Mammary epithelial cell (primary cell): Measurements from ENCODE around the gene ZFYVE26.
"Not testable (repeated sequence)": the region's sequence is repeated elsewhere in the genome, so short reads cannot be mapped to it uniquely, and the experiment has no call there.

Experiments
- EZH2 ChIP-seq: IDR thresholded peaks from 2 replicates; pipeline ENCODE4 v1.6.1; 2012; ENCODE audit warnings: low read length, inconsistent platforms, borderline replicate concordance
- TF ChIP-seq, protein P1 (sequence below), 2 donors: IDR thresholded peaks in 1 of 2; conservative IDR thresholded peaks in 1 of 2; 2 replicates each; pipeline ENCODE4 v1.5.1; 2011 to 2012; ENCODE audit warnings: inconsistent platforms in 2 of 2, low read length in 2 of 2, mild to moderate bottlenecking in 2 of 2, control low read depth in 1 of 2, low read depth in 1 of 2; ENCODE audit not compliant: insufficient read depth in 1 of 2; ENCODE audit errors: extremely low read depth in 1 of 2

DNA sequence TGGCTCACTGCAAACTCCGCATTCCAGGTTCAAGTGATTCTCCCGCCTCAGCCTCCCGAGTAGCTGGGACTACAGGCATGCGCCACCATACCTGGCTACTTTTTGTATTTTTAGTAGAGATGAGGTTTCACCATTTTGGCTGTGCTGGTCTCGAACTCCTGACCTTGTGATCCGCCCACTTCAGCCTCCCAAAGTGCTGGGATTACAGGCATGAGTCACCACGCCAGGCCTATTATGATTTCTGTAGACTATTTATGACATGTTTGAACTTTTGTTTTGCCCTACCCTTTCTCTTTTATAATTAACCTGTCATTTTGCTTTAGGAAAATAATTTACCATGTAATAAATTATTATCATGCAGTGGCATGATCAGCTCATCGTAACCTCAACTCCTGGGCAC lies 114.9 kb downstream of the ZFYVE26 start, which contains the start of gene RDH12:
- TF ChIP-seq, protein P1, sequence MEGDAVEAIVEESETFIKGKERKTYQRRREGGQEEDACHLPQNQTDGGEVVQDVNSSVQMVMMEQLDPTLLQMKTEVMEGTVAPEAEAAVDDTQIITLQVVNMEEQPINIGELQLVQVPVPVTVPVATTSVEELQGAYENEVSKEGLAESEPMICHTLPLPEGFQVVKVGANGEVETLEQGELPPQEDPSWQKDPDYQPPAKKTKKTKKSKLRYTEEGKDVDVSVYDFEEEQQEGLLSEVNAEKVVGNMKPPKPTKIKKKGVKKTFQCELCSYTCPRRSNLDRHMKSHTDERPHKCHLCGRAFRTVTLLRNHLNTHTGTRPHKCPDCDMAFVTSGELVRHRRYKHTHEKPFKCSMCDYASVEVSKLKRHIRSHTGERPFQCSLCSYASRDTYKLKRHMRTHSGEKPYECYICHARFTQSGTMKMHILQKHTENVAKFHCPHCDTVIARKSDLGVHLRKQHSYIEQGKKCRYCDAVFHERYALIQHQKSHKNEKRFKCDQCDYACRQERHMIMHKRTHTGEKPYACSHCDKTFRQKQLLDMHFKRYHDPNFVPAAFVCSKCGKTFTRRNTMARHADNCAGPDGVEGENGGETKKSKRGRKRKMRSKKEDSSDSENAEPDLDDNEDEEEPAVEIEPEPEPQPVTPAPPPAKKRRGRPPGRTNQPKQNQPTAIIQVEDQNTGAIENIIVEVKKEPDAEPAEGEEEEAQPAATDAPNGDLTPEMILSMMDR (conservative IDR thresholded peaks at IDR 0.05 in 1 of 2, IDR thresholded peaks at IDR 0.05 in 1 of 2; ENCODE audit: extremely low read depth in 1 of 2, insufficient read depth in 1 of 2, low read depth in 1 of 2, low read length in 2 of 2) = not testable (repeated sequence)
- not testable (repeated sequence) for TF ChIP-seq EZH2
